ENCODE results near the gene EPAS1. TPM values are rescaled to one million over a fixed set of nuclear protein-coding genes. Genes with fewer than 3 reads are reported as not detected.

EPAS1 gene
- total RNA-seq, 1 experiment from 2014 or later = 55.9 TPM

DNA sequence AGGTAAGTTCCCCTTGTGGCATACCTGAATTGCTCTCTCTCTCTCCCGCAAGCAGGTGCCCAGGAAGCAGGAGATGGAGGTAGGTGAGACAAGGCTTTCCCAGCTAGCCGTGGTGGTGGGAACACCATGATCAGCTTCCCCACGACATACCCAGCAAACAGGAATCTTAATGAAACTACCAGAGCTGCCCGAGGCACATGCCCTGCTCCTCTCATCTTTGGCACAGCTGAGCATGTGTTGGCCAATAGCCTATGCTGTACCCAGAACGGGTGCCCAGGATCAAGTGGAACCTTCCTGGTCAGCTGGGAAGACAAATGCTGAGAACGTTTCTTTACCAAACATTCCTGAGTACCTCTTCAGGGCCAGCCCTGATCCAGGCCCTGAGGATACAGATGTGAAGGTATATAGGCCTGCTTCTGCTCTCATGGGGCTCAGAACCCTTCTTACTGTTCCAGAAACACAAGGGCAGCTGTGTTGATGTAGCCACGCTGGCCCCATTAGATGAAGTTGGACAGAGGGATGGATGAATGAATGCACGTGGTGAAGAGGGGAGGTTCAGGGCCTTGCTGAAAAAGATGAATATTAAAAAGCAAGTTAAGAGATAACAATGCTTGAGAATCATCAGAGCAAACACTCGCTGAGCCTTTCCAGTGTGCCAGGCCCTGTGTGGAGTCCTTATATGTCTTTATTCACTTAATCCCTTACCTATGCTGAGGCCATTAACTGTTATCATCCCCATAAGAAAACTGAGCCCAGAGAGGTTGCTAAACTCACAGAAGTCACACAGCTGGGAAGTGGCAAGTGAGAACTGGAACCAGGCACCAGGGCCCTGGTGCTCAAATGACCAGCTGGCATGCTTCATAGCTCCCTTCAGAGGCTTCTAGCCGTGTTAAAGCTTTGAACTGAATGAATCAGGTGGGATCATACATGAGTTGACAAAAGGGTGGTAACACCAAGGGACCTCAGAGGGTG, 113.4 kb downstream of the EPAS1 start:
- Histone ChIP-seq H3K27ac (ENCODE audit: low read depth, low read length) (no peak overlapping the region), H3K27me3 (ENCODE audit: insufficient read depth, low read length) (no peaks in the 10 kb centered on the region), H3K9me2 (ENCODE audit: insufficient read depth) (no peaks in the 10 kb centered on the region), H3K9ac (ENCODE audit: low read length) (no peak overlapping the region), H3K4me3 (replicated peaks in 1 of 2; ENCODE audit: low read depth in 1 of 2, low read length in 2 of 2) (no peak overlapping the region), H3K4me1 (ENCODE audit: control insufficient read depth in 1 of 2, insufficient read depth in 2 of 2, low read length in 2 of 2) (peaks cover 0 to 10% of the 10 kb centered on the region in 2 experiments; a peak in 2 of 4 replicates), H4K20me1 (ENCODE audit: insufficient read depth) (no peaks in the 10 kb centered on the region), H3K4me2 (ENCODE audit: low read length) (no peak overlapping the region), H2AFZ (ENCODE audit: low read depth, low read length, poor library complexity, severe bottlenecking) (no peak overlapping the region), H3K9me3 (ENCODE audit: control insufficient read depth in 1 of 2, insufficient read depth in 1 of 2, low read depth in 1 of 2, low read length in 2 of 2) (no peaks in the 10 kb centered on the region), H3K36me3 (ENCODE audit: control insufficient read depth in 1 of 2, insufficient read depth in 2 of 2, low read length in 2 of 2) (no peaks in the 10 kb centered on the region), H3K79me2 (ENCODE audit: insufficient read depth, low read length) (no peaks in the 10 kb centered on the region)
- no peak for TF ChIP-seq ELF1 (IDR thresholded peaks at IDR 0.05; ENCODE audit: borderline replicate concordance, low read depth)
- no TSS peak for BruUV-seq (replicated peaks)
- ATAC-seq (no peak), DNase-seq (ENCODE audit: low read depth, low spot score) (no peak)
- CTCF ChIA-PET = no interaction called here
- RAD21 ChIA-PET (ENCODE audit: low non-redundant PET in 1 of 2, low total read pairs in 2 of 2, uncharacterized antibody in 2 of 2, unreplicated experiment in 2 of 2) = no interaction called here
- intact Hi-C loops (cut with micrococcal nuclease) = no loop called here
- POLR2A ChIA-PET = no interaction called here

GRCh38 chr2:46411245-46411641, 114.0 kb downstream of the EPAS1 start:
- no peak overlapping the region for H3K4me2 ChIP-seq (ENCODE audit: low read length)
- no peak overlapping the region for H2AFZ ChIP-seq (ENCODE audit: low read depth, low read length, poor library complexity, severe bottlenecking)
- ATAC-seq = no peak
- no peak overlapping the region for H3K27ac ChIP-seq (ENCODE audit: low read depth, low read length)
- POLR2A ChIA-PET = no interaction called here
- no peaks in the 10 kb centered on the region for H3K36me3 ChIP-seq (ENCODE audit: control insufficient read depth in 1 of 2, insufficient read depth in 2 of 2, low read length in 2 of 2)
- intact Hi-C loops (cut with micrococcal nuclease) = no loop called here
- H3K4me3 ChIP-seq (replicated peaks in 1 of 2; ENCODE audit: low read depth in 1 of 2, low read length in 2 of 2) = no peak overlapping the region
- CTCF ChIA-PET = no interaction called here
- no peaks in the 10 kb centered on the region for H4K20me1 ChIP-seq (ENCODE audit: insufficient read depth)
- BruUV-seq (replicated peaks) = no TSS peak
- RAD21 ChIA-PET (ENCODE audit: low non-redundant PET in 1 of 2, low total read pairs in 2 of 2, uncharacterized antibody in 2 of 2, unreplicated experiment in 2 of 2) = no interaction called here
- H3K4me1 ChIP-seq (ENCODE audit: control insufficient read depth in 1 of 2, insufficient read depth in 2 of 2, low read length in 2 of 2) = peaks cover 0 to 10% of the 10 kb centered on the region in 2 experiments; a peak in 2 of 4 replicates
- no peaks in the 10 kb centered on the region for H3K9me2 ChIP-seq (ENCODE audit: insufficient read depth)
- DNase-seq (ENCODE audit: low read depth, low spot score) = no peak
- H3K9me3 ChIP-seq (ENCODE audit: control insufficient read depth in 1 of 2, insufficient read depth in 1 of 2, low read depth in 1 of 2, low read length in 2 of 2) = 0 out of 4 replicates have a peak, but pooled peaks cover 0 to 2% of the 10 kb centered on the region in 2 experiments
- no peaks in the 10 kb centered on the region for H3K27me3 ChIP-seq (ENCODE audit: insufficient read depth, low read length)
- TF ChIP-seq ZFX (IDR thresholded peaks at IDR 0.05) = no peak
- no peak for TF ChIP-seq JUND (IDR thresholded peaks at IDR 0.05)
- H3K79me2 ChIP-seq (ENCODE audit: insufficient read depth, low read length) = no peaks in the 10 kb centered on the region
- H3K9ac ChIP-seq (ENCODE audit: low read length) = no peak overlapping the region

All from HCT116 (cell line).